ENCODE data around the gene SUN2.

DNA sequence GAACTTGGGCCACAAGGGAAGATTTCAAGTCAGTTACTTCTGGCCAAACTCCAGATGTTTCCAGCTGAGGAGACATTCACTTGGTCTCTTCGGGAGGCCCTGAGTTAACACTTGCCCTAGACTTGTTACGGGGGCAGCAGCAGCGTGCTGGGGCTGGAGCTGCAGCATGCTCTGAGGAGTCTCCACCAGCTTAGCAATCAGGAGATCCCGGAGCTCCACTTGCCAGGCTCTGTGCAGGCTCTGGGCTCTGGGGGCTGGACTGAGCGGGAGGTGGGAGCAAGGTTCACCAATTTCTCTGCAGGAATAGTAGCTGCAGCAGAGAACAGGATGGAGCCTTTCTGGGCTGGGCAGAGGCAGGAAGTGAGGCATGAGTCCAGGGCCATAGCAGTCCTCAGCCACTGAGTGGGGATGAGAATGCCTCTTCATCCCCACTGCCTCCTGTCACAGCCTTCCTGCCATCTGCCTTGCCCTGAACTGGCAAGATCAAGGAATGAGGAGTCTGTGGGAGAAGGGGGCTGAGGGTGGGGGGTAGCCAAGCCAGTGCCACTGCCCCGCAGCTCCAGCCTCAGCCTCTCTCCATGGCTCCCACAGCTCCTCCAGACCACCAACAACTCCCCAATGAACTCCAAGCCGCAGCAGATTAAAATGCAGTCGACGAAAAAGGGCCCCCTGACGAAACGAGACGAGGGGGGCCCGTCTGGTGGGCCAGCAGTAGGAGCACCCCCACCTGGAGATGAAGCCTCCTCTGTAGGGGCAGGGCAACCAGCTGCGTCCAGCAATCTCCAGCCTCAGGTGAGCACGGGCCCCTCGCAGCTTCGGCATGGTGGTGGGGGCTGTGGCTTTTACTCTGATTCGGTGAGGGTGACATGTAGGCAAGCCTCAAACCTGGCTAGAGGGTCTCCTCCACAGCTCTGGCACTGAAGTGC, 26.7 kb downstream of the SUN2 start:
- TF ChIP-seq, protein P1, sequence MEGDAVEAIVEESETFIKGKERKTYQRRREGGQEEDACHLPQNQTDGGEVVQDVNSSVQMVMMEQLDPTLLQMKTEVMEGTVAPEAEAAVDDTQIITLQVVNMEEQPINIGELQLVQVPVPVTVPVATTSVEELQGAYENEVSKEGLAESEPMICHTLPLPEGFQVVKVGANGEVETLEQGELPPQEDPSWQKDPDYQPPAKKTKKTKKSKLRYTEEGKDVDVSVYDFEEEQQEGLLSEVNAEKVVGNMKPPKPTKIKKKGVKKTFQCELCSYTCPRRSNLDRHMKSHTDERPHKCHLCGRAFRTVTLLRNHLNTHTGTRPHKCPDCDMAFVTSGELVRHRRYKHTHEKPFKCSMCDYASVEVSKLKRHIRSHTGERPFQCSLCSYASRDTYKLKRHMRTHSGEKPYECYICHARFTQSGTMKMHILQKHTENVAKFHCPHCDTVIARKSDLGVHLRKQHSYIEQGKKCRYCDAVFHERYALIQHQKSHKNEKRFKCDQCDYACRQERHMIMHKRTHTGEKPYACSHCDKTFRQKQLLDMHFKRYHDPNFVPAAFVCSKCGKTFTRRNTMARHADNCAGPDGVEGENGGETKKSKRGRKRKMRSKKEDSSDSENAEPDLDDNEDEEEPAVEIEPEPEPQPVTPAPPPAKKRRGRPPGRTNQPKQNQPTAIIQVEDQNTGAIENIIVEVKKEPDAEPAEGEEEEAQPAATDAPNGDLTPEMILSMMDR (IDR thresholded peaks at IDR 0.05): no peak
- no peak for TF ChIP-seq POLR2A (IDR thresholded peaks at IDR 0.05)

Data from right lobe of liver (tissue), 4 donors.